MM.1S (cell line): ENCODE measurements around the gene KCNMB2.

Experiments used
- CTCF ChIP-seq: fragments of 300-600 bp; sonication (generic); IDR thresholded peaks from 2 replicates; pipeline ENCODE4 v1.5.1; 2016; ENCODE audit warnings: antibody characterized with exemption, low read length, mixed read lengths
- EZH2phosphoT487 ChIP-seq: fragments of 300-600 bp; sonication (generic); IDR thresholded peaks from 2 replicates; pipeline ENCODE4 v1.6.1; 2018; ENCODE audit warnings: antibody characterized with exemption, low read length

- TF ChIP-seq CTCF (no peak), EZH2phosphoT487 (no peak)
Observed at GRCh38 chr3:178658694-178659325, 122.6 kb downstream of the KCNMB2 start.
